Neuronal stem cell (in vitro differentiated cells): Measurements from ENCODE around the gene SETD1B.

Experiments used
- DNase-seq: peaks from one replicate; pipeline ENCODE4 v3.0.0-alpha.2; 2013; ENCODE audit warnings: low spot score
- H2AFZ ChIP-seq: one replicate; pipeline ENCODE4 v1.6.1; 2013; ENCODE audit warnings: mild to moderate bottlenecking, low read length, inconsistent platforms
- H2AK5ac ChIP-seq: 2 replicates; pipeline ENCODE4 v1.6.1; 2013; ENCODE audit warnings: low read depth, mild to moderate bottlenecking, inconsistent platforms, low read length, moderate library complexity, mixed read lengths
- H2BK120ac ChIP-seq: 2 replicates; pipeline ENCODE4 v1.6.1; 2013; ENCODE audit warnings: low read depth, mild to moderate bottlenecking, inconsistent platforms, low read length, moderate library complexity, mixed read lengths
- H2BK12ac ChIP-seq: one replicate; pipeline ENCODE4 v1.6.1; 2013; ENCODE audit warnings: low read length, inconsistent platforms
- H2BK15ac ChIP-seq: 2 replicates; pipeline ENCODE4 v1.6.1; 2013; ENCODE audit warnings: mild to moderate bottlenecking, low read length, inconsistent platforms, mixed read lengths
- H2BK5ac ChIP-seq: one replicate; pipeline ENCODE4 v1.6.1; 2013; ENCODE audit warnings: inconsistent platforms, mild to moderate bottlenecking, low read length, moderate library complexity
- H3K14ac ChIP-seq: one replicate; pipeline ENCODE4 v1.6.1; 2013; ENCODE audit warnings: low read length, inconsistent platforms
- H3K18ac ChIP-seq: 2 replicates; pipeline ENCODE4 v1.6.1; 2013; ENCODE audit warnings: low read length, inconsistent platforms
- H3K23ac ChIP-seq: 2 replicates; pipeline ENCODE4 v1.6.1; 2013; ENCODE audit warnings: low read depth, mild to moderate bottlenecking, mixed read lengths, low read length, inconsistent platforms; ENCODE audit not compliant: poor library complexity
- H3K27ac ChIP-seq: replicated peaks from 3 replicates; pipeline ENCODE4 v1.5.1; 2013; ENCODE audit warnings: low read length, inconsistent platforms
- H3K27me3 ChIP-seq, 3 experiments: 2 replicates each; pipeline ENCODE4 v1.6.1; 2013; ENCODE audit warnings: low read length in 3 of 3, mild to moderate bottlenecking in 2 of 3, inconsistent platforms in 1 of 3, low read depth in 1 of 3, mixed read lengths in 1 of 3, moderate library complexity in 1 of 3; ENCODE audit not compliant: control insufficient read depth in 3 of 3, insufficient read depth in 3 of 3
- H3K36me3 ChIP-seq, 2 donors: replicated peaks in 1 of 2; 2 replicates each; pipeline ENCODE4 v1.6.1; 2013; ENCODE audit warnings: low read length in 2 of 2; ENCODE audit not compliant: control insufficient read depth in 2 of 2, insufficient read depth in 2 of 2
- H3K4ac ChIP-seq: 2 replicates; pipeline ENCODE4 v1.6.1; 2013; ENCODE audit warnings: inconsistent platforms, mild to moderate bottlenecking, low read length, moderate library complexity
- H3K4me1 ChIP-seq, 2 donors: 1 replicate in 1 of 2; 2 replicates in 1 of 2; pipeline ENCODE4 v1.6.1; 2013; ENCODE audit warnings: low read length in 2 of 2, low read depth in 1 of 2; ENCODE audit not compliant: control insufficient read depth in 2 of 2, insufficient read depth in 1 of 2
- H3K4me2 ChIP-seq: one replicate; pipeline ENCODE4 v1.6.1; 2013; ENCODE audit warnings: mild to moderate bottlenecking, low read length, inconsistent platforms; ENCODE audit not compliant: insufficient read depth, poor library complexity, severe bottlenecking
- H3K4me3 ChIP-seq, 2 donors: 2 replicates each; pipeline ENCODE4 v1.5.1; 2013; ENCODE audit warnings: low read length in 2 of 2, mild to moderate bottlenecking in 2 of 2, inconsistent platforms in 1 of 2, moderate library complexity in 1 of 2
- H3K79me1 ChIP-seq: one replicate; pipeline ENCODE4 v1.6.1; 2013; ENCODE audit warnings: low read depth, mild to moderate bottlenecking, inconsistent platforms, low read length, moderate library complexity
- H3K9ac ChIP-seq: one replicate; pipeline ENCODE4 v1.6.1; 2013; ENCODE audit warnings: mild to moderate bottlenecking, low read depth, low read length, inconsistent platforms; ENCODE audit not compliant: poor library complexity
- H3K9me3 ChIP-seq, 2 donors: replicated peaks in 1 of 2; 2 replicates each; pipeline versions ENCODE3 to v1.6.1; 2013; ENCODE audit warnings: low read length in 2 of 2, mild to moderate bottlenecking in 2 of 2, inconsistent platforms in 1 of 2, low read depth in 1 of 2, mixed read lengths in 1 of 2, moderate library complexity in 1 of 2; ENCODE audit not compliant: control insufficient read depth in 2 of 2, insufficient read depth in 1 of 2
- H4K8ac ChIP-seq: one replicate; pipeline ENCODE4 v1.6.1; 2013; ENCODE audit warnings: low read depth, mild to moderate bottlenecking, inconsistent platforms, low read length, moderate library complexity
- H4K91ac ChIP-seq: one replicate; pipeline ENCODE4 v1.6.1; 2013; ENCODE audit warnings: low read length, low read depth, mild to moderate bottlenecking, inconsistent platforms; ENCODE audit not compliant: poor library complexity
- WGBS, 2 donors: extraction: QIAGEN DNeasy Blood & Tissue Kit; methylation state at CpG; one replicate each; pipeline ENCODE4 v1.1.7; 2013; ENCODE audit warnings: missing lambda C conversion rate in 2 of 2, mixed read lengths in 1 of 2; ENCODE audit not compliant: insufficient read length in 2 of 2, insufficient replicate concordance in 1 of 2; ENCODE audit errors: extremely low coverage in 2 of 2; 5-methylcytosine and 5-hydroxymethylcytosine counted together

Gene SETD1B

GRCh38 chr12:121793838-121794533 is 9.8 kb upstream of the SETD1B start:
- H2BK5ac ChIP-seq: no peak overlapping the region
- peak overlapping the region; percentile 75 for H3K9ac ChIP-seq
- peaks cover 18 to 39% of the 10 kb centered on the region in 2 donors for H3K36me3 ChIP-seq
- peak overlapping the region; percentile 95 for H3K4me2 ChIP-seq
- H3K27me3 ChIP-seq: peaks cover 0 to 19% (median 2%) of the 10 kb centered on the region in 3 experiments
- H2AK5ac ChIP-seq: peak overlapping the region; percentile 48
- H4K8ac ChIP-seq: no peak overlapping the region
- H3K4ac ChIP-seq: no peak overlapping the region
- WGBS, 2 donors: no CpG with 5 or more reads among the region's 59 CpGs
- H3K4me1 ChIP-seq: peaks cover 23 to 26% of the 10 kb centered on the region in 2 donors
- DNase-seq: peak; percentile 89
- no peaks in the 10 kb centered on the region for H3K9me3 ChIP-seq
- no peak overlapping the region for H4K91ac ChIP-seq
- H3K27ac ChIP-seq: no peak overlapping the region
- no peak overlapping the region for H2BK12ac ChIP-seq
- H3K23ac ChIP-seq: peak overlapping the region; percentile 26
- no peak overlapping the region for H3K14ac ChIP-seq
- H2BK15ac ChIP-seq: no peak overlapping the region
- peak overlapping the region in 1 of 2 donors; percentile 82 for H3K4me3 ChIP-seq
- peaks cover 10% of the 10 kb centered on the region for H3K79me1 ChIP-seq
- H2BK120ac ChIP-seq: no peak overlapping the region
- H2AFZ ChIP-seq: no peak overlapping the region
- H3K18ac ChIP-seq: peak overlapping the region; percentile 77

- Histone ChIP-seq H3K4me1 (peaks cover 28 to 30% of the 10 kb centered on the region in 2 donors), H3K14ac (no peak overlapping the region), H3K4me3 (no peak overlapping the region), H3K4ac (no peak overlapping the region), H3K23ac (peak overlapping the region; percentile 76), H3K9ac (no peak overlapping the region), H2BK15ac (no peak overlapping the region), H3K18ac (peak overlapping the region; percentile 4), H2BK120ac (no peak overlapping the region), H3K9me3 (no peaks in the 10 kb centered on the region), H3K27me3 (peaks cover 0 to 19% (median 2%) of the 10 kb centered on the region in 3 experiments), H2BK5ac (no peak overlapping the region), H3K27ac (no peak overlapping the region), H2AK5ac (no peak overlapping the region), H3K79me1 (peaks cover 13% of the 10 kb centered on the region), H2AFZ (no peak overlapping the region), H2BK12ac (no peak overlapping the region), H4K8ac (no peak overlapping the region), H3K4me2 (peak overlapping the region; percentile 14), H3K36me3 (peaks cover 19 to 44% of the 10 kb centered on the region in 2 donors), H4K91ac (no peak overlapping the region)
- no peak for DNase-seq
- WGBS, 2 donors: no CpG with 5 or more reads among the region's 13 CpGs
These were observed 9.2 kb upstream of the SETD1B start for GRCh38 chr12:121794534-121795033.

- H3K9me3 ChIP-seq: no peaks in the 10 kb centered on the region
- H2BK120ac ChIP-seq: no peak overlapping the region
- H4K8ac ChIP-seq: no peak overlapping the region
- DNase-seq: peak; percentile 82
- H4K91ac ChIP-seq: no peak overlapping the region
- H3K4me1 ChIP-seq: peaks cover 25 to 30% of the 10 kb centered on the region in 2 donors
- no peak overlapping the region for H3K4ac ChIP-seq
- peaks cover 19 to 44% of the 10 kb centered on the region in 2 donors for H3K36me3 ChIP-seq
- no peak overlapping the region for H2BK5ac ChIP-seq
- no peak overlapping the region for H3K4me3 ChIP-seq
- no peak overlapping the region for H3K9ac ChIP-seq
- H2BK15ac ChIP-seq: no peak overlapping the region
- no peak overlapping the region for H3K18ac ChIP-seq
- H3K23ac ChIP-seq: peak overlapping the region; percentile 76
- WGBS, 2 donors: no CpG with 5 or more reads among the region's 15 CpGs
- peaks cover 0 to 19% (median 2%) of the 10 kb centered on the region in 3 experiments for H3K27me3 ChIP-seq
- H2AFZ ChIP-seq: no peak overlapping the region
- H3K79me1 ChIP-seq: peaks cover 14% of the 10 kb centered on the region
- no peak overlapping the region for H2BK12ac ChIP-seq
- no peak overlapping the region for H2AK5ac ChIP-seq
- no peak overlapping the region for H3K27ac ChIP-seq
- H3K4me2 ChIP-seq: no peak overlapping the region
- no peak overlapping the region for H3K14ac ChIP-seq
These were observed 8.5 kb upstream of the SETD1B start for GRCh38 chr12:121795034-121795968.
